ENCODE measurements around the gene MYL4. TPM values are rescaled to one million over a fixed set of nuclear protein-coding genes. Genes with fewer than 3 reads are reported as not detected.
"Not testable (repeated sequence)": the region's sequence is repeated elsewhere in the genome, so short reads cannot be mapped to it uniquely, and the experiment has no call there.

Gene MYL4
- total and polyA plus RNA-seq, 12 donors = 33.9 to 459 (median 92.5) TPM

GRCh38 chr17:47264166-47264565, 55.0 kb downstream of the MYL4 start:
- H3K36me3 ChIP-seq = no peaks in the 10 kb centered on the region
- peaks cover 0 to 46% (median 6%) of the 10 kb centered on the region in 9 donors for H3K4me1 ChIP-seq
- 93 to 96% methylated on average over 2 of the region's 2 CpGs for WGBS, 2 donors
- DNase-seq = no peak
- no peaks in the 10 kb centered on the region for H3K9me3 ChIP-seq
- no peak for TF ChIP-seq CTCF (IDR thresholded peaks at IDR 0.05)
- no peaks in the 10 kb centered on the region for H3K27me3 ChIP-seq
- ATAC-seq = no peak
- H3K27ac ChIP-seq = no peak overlapping the region
- no peak overlapping the region for H3K4me3 ChIP-seq
- intact Hi-C loops (cut with DNase I) = loop anchor here in 1 of 10 donors (5.0 kb wide), 1 partner anchor 33 kb away; no protein-coding TSS in a partner anchor

- Histone ChIP-seq H3K27me3 (no peaks in the 10 kb centered on the region), H3K36me3 (no peaks in the 10 kb centered on the region), H3K9me3 (peaks cover 0 to 3% (median 0%) of the 10 kb centered on the region in 11 donors), H3K4me1 (peaks cover 0 to 46% (median 6%) of the 10 kb centered on the region in 9 donors), H3K27ac (peak overlapping the region in 4 of 10 donors; percentile 9 to 36 (median 25)), H3K4me3 (no peak overlapping the region)
- WGBS, 2 donors = 59 to 69% methylated on average over 2 of the region's 2 CpGs
- no peak for TF ChIP-seq CTCF (IDR thresholded peaks at IDR 0.05)
- DNase-seq (no peak), ATAC-seq (peak in 6 of 8 donors; percentile 53 to 82 (median 70))
- intact Hi-C loops (cut with DNase I) = no loop called here
Measured at GRCh38 chr17:47265983-47266541, 56.9 kb downstream of the MYL4 start.

- no peaks in the 10 kb centered on the region for H3K27me3 ChIP-seq
- peak overlapping the region in 3 of 10 donors; percentile 24 to 49 (median 29) for H3K27ac ChIP-seq
- no peaks in the 10 kb centered on the region for H3K36me3 ChIP-seq
- H3K4me1 ChIP-seq = peaks cover 0 to 46% (median 6%) of the 10 kb centered on the region in 9 donors
- DNase-seq (no peak), ATAC-seq (no peak)
- TF ChIP-seq CTCF (IDR thresholded peaks at IDR 0.05) = no peak
- no peak overlapping the region for H3K4me3 ChIP-seq
- peaks cover 0 to 3% (median 0%) of the 10 kb centered on the region in 11 donors for H3K9me3 ChIP-seq
- 86 to 88% methylated on average over 6 of the region's 6 CpGs for WGBS, 2 donors
- intact Hi-C loops (cut with DNase I) = no loop called here
Measured at GRCh38 chr17:47266782-47267181, 57.6 kb downstream of the MYL4 start.

GRCh38 chr17:47267354-47267828, 58.2 kb downstream of the MYL4 start:
- no peak for TF ChIP-seq CTCF (IDR thresholded peaks at IDR 0.05)
- 41 to 46% methylated on average over 1 of the region's 1 CpG for WGBS, 2 donors
- Histone ChIP-seq H3K27me3 (no peaks in the 10 kb centered on the region), H3K4me1 (peaks cover 0 to 43% (median 6%) of the 10 kb centered on the region in 9 donors), H3K9me3 (peaks cover 0 to 3% (median 0%) of the 10 kb centered on the region in 11 donors), H3K27ac (peak overlapping the region in 2 of 10 donors; percentile 29 to 49), H3K36me3 (no peaks in the 10 kb centered on the region), H3K4me3 (no peak overlapping the region)
- ATAC-seq (no peak), DNase-seq (no peak)
- intact Hi-C loops (cut with DNase I) = no loop called here

- H3K36me3 ChIP-seq; H3K27ac ChIP-seq; H3K27me3 ChIP-seq; intact Hi-C loops (cut with DNase I); H3K4me3 ChIP-seq; DNase-seq; ATAC-seq; H3K9me3 ChIP-seq: not testable (repeated sequence)
- WGBS, 2 donors = 90 to 92% methylated on average over 3 of the region's 3 CpGs
- H3K4me1 ChIP-seq = peaks cover 0 to 35% (median 6%) of the 10 kb centered on the region in 9 donors
Measured at GRCh38 chr17:47268964-47269363, 59.8 kb downstream of the MYL4 start.

GRCh38 chr17:47269561-47270280, 60.6 kb downstream of the MYL4 start:
- not testable (repeated sequence) for H3K36me3 ChIP-seq, H3K9me3 ChIP-seq, DNase-seq, ATAC-seq, H3K27me3 ChIP-seq, H3K4me3 ChIP-seq
- intact Hi-C loops (cut with DNase I) = loop anchor here in 1 of 10 donors (10.0 kb wide), 1 partner anchor 85 kb away; the partner anchor contains the start of gene CDC27
- Histone ChIP-seq H3K4me1 (peaks cover 0 to 40% (median 7%) of the 10 kb centered on the region in 9 donors), H3K27ac (peak overlapping the region in 2 of 10 donors; percentile 19 to 26)
